Mammary epithelial cell (primary cell): ENCODE results near the gene PADI6.

Experiments
- EZH2 ChIP-seq: IDR thresholded peaks from 2 replicates; pipeline ENCODE4 v1.6.1; 2012; ENCODE audit warnings: low read length, inconsistent platforms, borderline replicate concordance
- TF ChIP-seq, protein P1 (sequence below), 2 donors: IDR thresholded peaks in 1 of 2; conservative IDR thresholded peaks in 1 of 2; 2 replicates each; pipeline ENCODE4 v1.5.1; 2011 to 2012; ENCODE audit warnings: inconsistent platforms in 2 of 2, low read length in 2 of 2, mild to moderate bottlenecking in 2 of 2, control low read depth in 1 of 2, low read depth in 1 of 2; ENCODE audit not compliant: insufficient read depth in 1 of 2; ENCODE audit errors: extremely low read depth in 1 of 2

DNA sequence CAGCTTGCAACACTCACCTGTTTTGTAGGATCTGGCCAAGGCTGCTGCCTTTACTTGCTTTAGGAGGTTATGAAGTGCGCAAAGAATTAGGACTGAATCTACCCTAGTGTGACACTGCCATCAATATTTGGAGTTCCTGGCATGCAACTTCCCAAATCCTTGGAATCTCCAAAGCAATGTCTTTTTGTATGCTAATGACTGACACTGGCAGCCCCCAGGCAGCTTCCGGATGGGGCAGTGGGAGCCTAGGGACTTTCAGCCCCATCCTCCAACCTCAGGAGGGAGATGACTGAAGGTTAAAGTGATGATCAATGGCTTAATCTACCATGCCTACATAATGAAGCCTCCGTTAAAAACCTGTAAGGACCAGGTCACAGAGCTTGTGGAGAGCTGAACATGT is 62.0 kb downstream of the PADI6 start:
- TF ChIP-seq, protein P1, sequence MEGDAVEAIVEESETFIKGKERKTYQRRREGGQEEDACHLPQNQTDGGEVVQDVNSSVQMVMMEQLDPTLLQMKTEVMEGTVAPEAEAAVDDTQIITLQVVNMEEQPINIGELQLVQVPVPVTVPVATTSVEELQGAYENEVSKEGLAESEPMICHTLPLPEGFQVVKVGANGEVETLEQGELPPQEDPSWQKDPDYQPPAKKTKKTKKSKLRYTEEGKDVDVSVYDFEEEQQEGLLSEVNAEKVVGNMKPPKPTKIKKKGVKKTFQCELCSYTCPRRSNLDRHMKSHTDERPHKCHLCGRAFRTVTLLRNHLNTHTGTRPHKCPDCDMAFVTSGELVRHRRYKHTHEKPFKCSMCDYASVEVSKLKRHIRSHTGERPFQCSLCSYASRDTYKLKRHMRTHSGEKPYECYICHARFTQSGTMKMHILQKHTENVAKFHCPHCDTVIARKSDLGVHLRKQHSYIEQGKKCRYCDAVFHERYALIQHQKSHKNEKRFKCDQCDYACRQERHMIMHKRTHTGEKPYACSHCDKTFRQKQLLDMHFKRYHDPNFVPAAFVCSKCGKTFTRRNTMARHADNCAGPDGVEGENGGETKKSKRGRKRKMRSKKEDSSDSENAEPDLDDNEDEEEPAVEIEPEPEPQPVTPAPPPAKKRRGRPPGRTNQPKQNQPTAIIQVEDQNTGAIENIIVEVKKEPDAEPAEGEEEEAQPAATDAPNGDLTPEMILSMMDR (conservative IDR thresholded peaks at IDR 0.05 in 1 of 2, IDR thresholded peaks at IDR 0.05 in 1 of 2; ENCODE audit: extremely low read depth in 1 of 2, insufficient read depth in 1 of 2, low read depth in 1 of 2, low read length in 2 of 2) = no peak
- TF ChIP-seq EZH2 = no peak
